ENCODE results near the gene SLC6A11.

The SLC6A11 gene

GRCh38 chr3:10845001-10845761 is 29.2 kb downstream of the SLC6A11 start:
- no peak for DNase-seq

DNA sequence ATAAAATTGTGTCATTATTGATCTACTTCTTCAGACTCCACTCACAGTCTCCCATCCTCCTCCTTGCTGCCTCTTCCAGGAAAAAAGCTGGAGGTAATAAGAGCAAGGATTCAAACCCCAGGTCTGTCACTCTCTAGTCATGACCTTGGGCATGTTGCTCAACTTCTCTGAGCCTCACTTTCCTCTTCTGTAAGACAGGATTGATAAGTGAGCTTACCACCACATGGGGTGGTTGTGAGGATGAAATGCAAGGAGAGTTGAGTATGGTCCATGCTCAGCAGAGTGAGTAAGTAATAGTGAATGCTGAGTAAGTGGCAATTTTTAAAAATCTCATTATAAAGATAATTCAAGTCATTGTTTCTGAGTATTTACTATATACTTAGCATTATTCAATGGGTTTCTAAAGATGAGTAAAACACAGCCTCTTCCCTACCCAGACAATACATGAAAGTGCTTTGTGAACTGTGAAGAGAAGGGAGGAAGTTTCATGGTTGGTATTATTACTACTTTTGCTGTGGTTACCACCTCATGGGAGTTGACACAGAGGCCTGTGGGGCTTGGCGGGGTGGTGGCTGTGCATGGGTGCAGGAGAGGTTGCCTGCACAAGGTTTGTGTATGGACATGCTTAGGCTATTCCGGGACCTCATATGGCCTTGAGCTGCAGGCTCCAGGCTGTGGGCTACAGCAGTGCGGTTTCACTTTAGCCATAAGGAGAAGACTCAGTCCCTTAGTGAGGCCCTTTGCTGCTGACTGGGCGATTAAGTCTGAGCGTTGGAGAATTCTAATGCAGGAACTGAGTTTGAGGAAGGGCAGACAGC is 30.0 kb downstream of the SLC6A11 start:
- no peak for DNase-seq

DNA sequence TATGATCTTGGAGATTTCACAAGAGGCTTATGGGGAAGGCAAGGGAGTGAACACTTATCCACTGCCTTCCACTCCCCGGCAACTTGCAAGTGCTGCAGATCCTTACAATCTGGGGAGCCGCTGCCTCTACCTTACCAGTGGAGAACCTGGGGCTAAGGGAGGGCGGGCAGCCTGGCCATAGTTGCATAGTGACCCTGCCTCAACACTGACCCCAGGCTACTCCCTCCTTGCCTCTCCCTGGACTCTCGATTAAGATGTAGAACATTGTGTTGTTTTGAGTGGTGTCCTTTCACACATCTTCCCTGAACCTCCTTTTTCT is 30.6 kb downstream of the SLC6A11 start:
- no peak for DNase-seq

DNA sequence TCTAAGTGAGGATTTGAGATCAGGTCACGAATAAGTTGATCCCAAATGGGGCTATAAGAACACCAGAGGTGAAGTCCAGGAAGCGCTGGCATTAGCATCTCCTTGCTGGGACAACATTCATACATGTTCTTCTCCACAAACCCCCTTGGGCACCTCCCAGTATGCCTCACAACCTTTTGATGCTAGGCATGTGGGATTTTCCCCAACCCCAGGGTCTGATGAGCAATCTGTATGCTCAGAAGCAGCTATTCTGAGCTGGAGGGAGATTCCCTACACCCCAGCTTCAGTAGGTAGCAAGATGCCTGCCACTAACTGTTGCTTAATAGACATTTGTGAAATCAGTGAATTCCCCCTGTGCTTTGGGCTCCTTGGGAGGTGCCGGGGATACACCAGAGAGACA is 32.2 kb downstream of the SLC6A11 start:
- no peak for DNase-seq

DNA sequence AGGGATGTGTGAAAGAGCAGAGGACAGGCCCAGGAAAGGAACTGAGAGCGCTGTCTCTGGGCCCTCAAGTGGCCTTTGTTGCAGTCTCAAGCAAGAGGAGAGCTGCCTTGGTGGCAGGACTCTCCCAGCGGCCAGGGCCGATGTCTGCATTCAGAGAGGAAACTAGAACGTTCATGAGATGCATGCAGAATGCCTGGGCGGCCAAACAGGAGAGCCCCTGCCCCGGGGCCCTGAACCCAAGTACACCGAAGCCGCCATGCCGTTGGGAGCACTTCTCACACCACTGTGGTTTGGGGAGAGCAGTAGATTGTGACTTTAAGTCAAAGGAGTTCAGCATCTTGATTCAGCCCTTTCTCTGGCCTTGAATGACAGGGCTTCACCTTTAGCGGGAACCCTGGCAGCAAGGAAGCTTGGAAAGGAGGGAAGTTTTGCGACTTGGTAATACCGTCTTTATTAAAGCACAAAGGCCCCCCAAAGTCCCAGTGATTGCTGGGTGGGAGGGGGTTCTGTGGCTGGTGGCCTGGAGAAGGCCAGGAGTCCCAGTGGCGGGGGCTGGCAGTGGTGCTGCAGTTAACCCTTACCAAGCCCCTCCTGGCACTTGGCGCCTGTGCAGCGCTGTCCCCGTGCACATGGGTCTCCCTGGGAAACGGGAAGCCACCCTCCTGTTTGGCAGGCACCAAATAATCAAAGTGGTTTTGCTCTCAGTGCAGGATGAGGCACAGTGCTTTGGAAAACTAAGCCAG is 36.2 kb downstream of the SLC6A11 start:
- DNase-seq: no peak

- DNase-seq: no peak
Observed at GRCh38 chr3:10855083-10855870, 39.2 kb downstream of the SLC6A11 start.

DNA sequence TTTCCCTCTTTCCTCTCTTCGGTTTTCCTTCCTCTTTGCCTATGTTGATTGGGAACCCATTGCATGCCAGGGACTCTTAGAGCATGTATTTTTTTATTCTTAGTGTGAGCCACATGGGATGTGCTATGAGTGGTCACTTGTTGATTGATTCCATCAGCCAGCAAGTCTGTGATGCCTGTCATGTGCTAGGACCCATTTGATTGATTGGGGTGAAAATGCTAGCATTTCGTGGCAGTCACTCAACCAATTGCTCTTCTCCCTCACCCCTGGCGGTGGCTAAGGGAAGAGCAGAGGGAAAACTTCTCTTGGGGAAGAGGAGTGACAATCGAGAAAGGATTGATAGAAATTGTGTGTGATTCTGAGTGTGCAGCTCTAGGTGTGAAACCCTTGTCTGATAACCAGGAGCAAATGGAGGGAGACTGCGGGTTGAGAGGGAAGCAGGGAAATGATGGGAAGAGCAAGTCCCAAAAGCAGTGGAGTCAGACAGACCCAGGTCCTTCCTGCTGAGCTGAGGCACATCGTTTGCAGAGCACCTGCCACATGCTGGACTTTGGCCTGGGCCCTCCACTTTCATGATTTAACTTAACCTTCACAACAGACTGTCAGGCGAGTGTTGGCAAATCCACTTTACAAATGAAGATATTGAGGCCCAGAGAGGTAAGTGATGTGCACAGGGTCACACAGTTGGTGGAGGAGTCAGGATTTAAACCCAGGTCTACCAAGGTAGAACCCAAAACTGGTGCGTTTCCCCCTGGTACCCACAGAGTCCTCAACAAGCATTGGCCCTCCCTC is 40.0 kb downstream of the SLC6A11 start:
- DNase-seq: no peak

DNA sequence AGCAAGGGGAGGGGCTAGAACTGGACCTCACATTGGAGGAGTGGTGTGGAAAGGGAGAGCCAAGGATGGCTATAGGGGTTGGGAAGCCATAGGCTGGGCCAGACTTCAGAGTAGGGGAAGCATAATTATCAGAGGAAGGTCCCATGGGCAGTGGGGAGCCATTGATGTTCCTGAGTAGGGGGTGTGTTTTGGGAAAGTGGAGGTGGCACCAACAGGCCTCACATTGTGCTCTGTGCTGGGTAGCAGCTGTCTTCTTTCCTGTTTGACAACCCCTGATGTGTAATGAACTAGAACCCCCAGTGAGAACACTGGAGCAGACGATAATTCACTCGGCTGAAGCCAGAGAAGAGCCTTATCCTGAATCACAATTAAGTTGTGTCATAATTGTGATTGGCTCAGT is 41.2 kb downstream of the SLC6A11 start:
- DNase-seq: no peak

DNA sequence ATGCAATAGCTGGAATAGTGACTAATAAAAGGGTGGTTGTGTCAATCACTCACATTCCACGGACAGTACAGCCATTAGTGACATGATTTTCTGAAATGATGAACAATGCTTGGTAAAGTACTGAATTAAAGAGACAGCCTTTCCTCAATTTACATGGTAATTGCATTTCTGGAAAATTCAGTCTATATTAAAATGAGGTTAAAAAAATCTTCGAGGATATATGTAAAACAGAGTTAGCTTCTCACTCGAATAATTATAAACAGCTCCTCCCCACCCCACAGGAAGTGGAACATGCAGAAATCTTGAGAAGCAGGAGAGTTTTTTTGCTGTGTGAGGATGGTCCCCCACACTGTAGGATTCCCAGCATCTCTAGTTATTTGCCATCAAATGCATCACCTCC is 42.1 kb downstream of the SLC6A11 start:
- no peak for DNase-seq

GRCh38 chr3:10867384-10867783 is 51.4 kb downstream of the SLC6A11 start:
- DNase-seq: no peak

DNA sequence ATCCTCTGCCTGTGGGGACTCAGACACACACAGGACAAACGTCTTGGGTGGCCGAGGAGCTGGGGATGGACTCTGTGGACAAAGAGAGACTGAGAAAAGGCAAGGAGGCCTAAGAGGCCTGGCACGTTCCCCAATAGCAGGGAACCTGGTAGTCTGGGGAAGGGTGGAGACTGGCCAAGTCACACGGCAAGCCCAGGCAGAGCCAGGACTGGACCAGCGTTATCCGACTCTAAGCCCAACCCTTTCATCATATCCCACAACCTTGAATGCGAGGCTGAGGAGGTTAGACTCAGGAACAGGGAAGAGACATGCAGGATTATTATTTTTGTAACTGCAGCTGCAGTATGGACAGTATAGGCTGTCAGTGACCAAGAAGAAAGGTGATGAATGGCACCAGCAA is 53.4 kb downstream of the SLC6A11 start:
- DNase-seq: no peak

DNA sequence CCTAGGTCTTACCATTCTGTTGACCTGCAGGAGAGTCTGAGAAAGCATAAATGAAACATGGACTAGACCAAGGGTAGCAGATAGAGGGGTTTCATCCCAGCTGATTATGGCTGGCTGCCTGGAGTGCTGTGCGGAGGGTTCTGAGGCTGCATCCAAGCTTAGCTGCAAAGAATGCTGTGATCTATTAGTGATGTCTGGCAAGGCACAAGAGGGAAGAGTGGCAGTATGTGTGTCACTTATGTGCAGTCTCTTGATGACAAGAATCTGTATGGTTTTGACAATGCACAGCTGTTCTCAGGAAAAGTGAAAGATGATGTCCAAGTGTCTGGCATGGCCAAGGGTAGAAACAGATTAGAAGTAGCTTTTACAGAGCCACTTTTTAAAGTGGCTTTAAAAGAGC is 54.3 kb downstream of the SLC6A11 start:
- DNase-seq: no peak

- DNase-seq: no peak
Observed at GRCh38 chr3:10873415-10873814, 57.4 kb downstream of the SLC6A11 start.

DNA sequence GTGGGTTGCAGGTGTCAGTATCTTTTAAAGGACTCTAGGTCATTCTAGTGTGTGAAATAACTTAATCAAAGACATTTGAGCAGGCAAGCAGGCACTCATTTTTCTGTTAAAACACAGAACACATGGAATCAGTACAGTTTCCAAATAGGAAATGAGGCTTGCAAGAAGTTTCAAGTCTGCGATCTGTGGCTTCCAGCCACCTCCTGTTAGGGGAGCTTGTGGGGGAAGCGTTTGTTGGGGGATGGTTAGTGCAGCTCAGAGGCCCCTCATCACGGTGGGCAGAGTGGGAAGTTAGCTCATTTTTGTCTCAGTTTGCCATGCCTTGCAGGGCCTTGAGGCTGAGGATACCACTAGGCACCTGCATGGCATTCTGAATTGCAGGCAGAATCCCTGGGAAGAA is 59.9 kb downstream of the SLC6A11 start:
- DNase-seq: no peak

DNA sequence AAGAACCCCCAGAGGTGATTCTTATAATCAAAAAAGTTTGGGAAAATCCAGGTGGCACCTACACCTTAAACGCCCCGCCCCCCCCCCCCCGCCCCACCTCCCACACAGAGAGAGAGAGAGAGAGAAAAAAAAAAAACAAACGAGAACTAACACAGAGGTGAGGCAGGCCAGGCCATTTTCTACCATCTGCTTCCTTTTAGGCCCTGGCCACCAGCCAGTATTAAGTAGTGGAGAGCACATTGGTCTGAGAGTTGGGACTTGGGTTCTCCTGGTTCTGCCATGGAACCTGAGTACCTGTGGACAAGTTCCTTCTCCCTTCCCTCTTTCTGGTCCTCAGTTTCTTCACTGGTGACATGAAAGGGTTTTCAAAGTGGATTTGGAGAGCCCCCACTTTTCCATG is 60.6 kb downstream of the SLC6A11 start:
- no peak for DNase-seq

GRCh38 chr3:10882851-10883250 is 66.8 kb downstream of the SLC6A11 start:
- no peak for DNase-seq

- DNase-seq: no peak
Observed at GRCh38 chr3:10883478-10884234, 67.6 kb downstream of the SLC6A11 start.

GRCh38 chr3:10887015-10887414 is 71.0 kb downstream of the SLC6A11 start:
- DNase-seq: no peak

GRCh38 chr3:10888518-10889090 is 72.6 kb downstream of the SLC6A11 start:
- no peak for DNase-seq

DNA sequence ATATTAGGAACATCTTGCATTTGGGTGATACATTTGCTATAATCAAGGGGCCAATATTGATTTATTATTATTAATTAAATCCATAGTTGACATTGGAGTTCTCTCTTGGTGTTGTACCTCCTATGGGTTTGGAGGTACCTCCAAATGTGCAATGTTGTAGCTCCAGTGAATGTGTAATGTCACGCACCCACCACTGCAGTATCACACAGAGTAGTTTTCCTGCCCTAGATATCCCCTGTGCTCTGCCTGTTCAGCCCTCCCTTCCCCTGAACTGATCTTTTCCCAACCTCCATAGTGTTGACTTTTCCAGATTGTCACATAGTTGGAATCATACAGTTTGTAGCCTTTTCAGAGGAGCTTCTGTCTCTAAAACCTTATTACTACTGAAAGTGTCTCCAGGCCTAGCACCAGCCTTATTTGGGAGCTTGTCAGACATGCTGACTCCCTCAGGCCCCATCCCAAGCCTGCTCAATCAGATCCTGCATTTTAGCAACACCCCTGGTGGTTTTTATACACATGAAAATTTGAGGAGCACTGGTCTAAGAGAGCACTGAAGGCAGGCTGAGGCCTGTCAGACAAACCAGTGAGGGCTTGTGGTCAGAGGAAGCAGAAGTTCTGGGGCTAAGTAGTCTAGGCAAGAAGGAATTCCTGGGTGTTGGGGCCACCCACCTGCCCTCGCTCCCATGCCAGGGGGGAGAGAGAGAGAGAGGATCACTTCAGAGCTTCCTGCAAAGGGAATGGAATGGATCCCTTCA is 73.4 kb downstream of the SLC6A11 start:
- DNase-seq: no peak
